Kidney epithelial cell (primary cell): ENCODE data around the gene ZNF407. TPM values are rescaled to one million over a fixed set of nuclear protein-coding genes. Genes with fewer than 3 reads are reported as not detected.

Experiments used
- DNase-seq: peaks from one replicate; pipeline ENCODE4 v3.0.0-alpha.2; 2010; ENCODE audit warnings: low read depth
- H3K27me3 ChIP-seq: 2 replicates; pipeline ENCODE4 v1.6.0; 2011; ENCODE audit warnings: low read length; ENCODE audit not compliant: control insufficient read depth, insufficient read depth
- H3K36me3 ChIP-seq: 2 replicates; pipeline ENCODE4 v1.5.1; 2011; ENCODE audit warnings: low read length; ENCODE audit not compliant: control insufficient read depth, insufficient read depth
- H3K4me3 ChIP-seq: 2 replicates; pipeline ENCODE4 v1.5.1; 2011; ENCODE audit warnings: low read depth, mild to moderate bottlenecking, control low read depth, low read length
- total RNA-seq: library from RNA; depleted of rRNA; stranded (reverse); fragments of >200 nt; gene quantifications from 2 replicates; pipeline ENCODE4 v1.2.3, GENCODE V29; 2015
- TF ChIP-seq, protein P1 (sequence below): IDR thresholded peaks from 2 replicates; pipeline ENCODE4 v1.5.1; 2011; ENCODE audit warnings: mild to moderate bottlenecking, moderate library complexity, low read length, control low read depth, inconsistent platforms; ENCODE audit not compliant: insufficient read depth, poor library complexity, severe bottlenecking

Gene ZNF407
- total RNA-seq, 1 donor from 2014 or later = 8.2 TPM

DNA sequence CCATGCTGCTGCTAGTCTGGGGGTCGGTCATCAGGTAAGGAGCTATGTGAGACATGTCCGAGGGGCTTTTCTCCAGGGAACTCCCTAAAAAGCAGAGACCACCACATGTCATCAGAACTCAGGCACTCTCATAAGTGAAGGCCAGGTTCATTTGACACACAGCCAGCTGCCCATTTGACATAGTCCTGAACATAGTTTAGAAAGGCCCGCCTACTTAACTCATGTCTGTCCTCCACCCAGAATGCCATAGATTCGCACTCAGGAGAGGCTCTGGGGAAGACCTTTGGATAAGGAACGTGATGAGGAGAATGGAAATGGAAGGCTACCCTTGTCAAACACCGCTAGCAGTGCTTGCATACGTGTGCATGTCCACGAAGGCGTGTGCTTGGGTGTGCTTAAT, 454.1 kb downstream of the ZNF407 start:
- Histone ChIP-seq H3K4me3 (no peak overlapping the region), H3K27me3 (no peaks in the 10 kb centered on the region), H3K36me3 (no peaks in the 10 kb centered on the region)
- TF ChIP-seq, protein P1, sequence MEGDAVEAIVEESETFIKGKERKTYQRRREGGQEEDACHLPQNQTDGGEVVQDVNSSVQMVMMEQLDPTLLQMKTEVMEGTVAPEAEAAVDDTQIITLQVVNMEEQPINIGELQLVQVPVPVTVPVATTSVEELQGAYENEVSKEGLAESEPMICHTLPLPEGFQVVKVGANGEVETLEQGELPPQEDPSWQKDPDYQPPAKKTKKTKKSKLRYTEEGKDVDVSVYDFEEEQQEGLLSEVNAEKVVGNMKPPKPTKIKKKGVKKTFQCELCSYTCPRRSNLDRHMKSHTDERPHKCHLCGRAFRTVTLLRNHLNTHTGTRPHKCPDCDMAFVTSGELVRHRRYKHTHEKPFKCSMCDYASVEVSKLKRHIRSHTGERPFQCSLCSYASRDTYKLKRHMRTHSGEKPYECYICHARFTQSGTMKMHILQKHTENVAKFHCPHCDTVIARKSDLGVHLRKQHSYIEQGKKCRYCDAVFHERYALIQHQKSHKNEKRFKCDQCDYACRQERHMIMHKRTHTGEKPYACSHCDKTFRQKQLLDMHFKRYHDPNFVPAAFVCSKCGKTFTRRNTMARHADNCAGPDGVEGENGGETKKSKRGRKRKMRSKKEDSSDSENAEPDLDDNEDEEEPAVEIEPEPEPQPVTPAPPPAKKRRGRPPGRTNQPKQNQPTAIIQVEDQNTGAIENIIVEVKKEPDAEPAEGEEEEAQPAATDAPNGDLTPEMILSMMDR = no peak
- no peak for DNase-seq

DNA sequence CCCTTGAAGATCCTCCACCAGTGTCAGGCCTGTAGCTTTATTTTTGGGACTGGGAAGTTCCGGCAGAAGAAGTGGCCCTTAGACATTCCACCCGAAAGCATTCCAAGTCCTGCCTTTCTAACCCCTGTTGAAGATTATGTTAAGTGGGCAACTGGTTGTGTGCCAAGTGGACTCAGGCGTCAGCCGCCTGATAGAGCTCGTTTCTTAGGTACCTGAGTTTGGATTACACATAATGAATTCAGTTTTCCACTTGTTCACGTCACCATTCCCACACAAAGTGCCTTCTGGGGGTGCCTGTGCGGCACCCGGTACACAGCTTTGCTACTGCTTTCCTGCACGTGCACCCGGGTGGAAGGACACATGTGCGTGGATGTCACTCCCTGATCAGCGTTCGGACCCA, 454.8 kb downstream of the ZNF407 start:
- no peak for DNase-seq
- Histone ChIP-seq H3K27me3 (no peaks in the 10 kb centered on the region), H3K36me3 (no peaks in the 10 kb centered on the region), H3K4me3 (no peak overlapping the region)
- TF ChIP-seq, protein P1 = no peak

DNA sequence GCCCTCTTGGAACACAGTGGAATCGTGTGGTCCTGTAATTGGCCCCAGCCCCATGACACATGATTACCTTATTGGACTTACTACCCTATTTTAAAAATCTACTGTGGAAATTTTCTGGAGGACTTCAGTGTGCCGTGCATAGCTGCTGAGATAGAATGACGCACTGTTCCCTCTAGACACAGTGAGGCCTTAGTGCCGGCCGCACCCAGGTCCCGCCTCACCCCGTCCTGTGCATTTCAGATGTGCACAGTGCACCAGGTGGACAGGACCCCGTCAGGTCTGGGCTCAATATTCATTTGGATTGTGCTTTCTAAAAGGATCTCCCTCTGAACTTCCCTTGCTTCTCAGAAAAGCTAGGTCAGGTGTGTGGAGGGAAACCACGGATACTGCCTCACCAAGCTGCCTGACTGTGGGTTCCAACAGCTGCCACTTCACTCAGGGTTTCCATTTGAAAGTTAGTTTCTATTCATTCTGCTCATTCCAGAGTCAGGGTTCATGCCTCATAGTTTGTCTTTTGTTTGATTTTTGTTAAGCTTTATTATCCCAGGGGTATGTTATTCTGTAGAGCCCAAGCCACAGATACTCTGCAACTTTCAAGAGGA, 455.5 kb downstream of the ZNF407 start:
- H3K4me3 ChIP-seq = no peak overlapping the region
- no peaks in the 10 kb centered on the region for H3K36me3 ChIP-seq
- no peak for DNase-seq
- H3K27me3 ChIP-seq = no peaks in the 10 kb centered on the region
- TF ChIP-seq, protein P1 = no peak

DNA sequence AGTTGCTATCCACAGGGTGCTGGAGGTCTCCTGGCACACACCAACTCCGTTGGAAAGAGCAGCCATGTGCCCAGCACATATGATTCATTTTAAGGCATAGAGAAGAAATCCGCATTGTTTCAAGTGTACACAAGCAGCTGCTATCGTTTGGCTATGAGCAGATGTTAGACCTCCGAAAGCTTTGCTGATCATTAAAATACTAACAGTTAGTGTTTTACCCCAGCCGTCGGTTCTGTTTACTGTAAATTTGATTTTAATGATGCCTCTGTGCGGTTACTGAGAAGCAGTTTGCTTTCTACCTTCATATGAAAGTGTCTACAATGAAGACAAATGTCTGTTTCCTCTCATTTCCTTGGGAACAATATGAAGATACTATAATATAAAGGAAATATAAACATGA, 456.4 kb downstream of the ZNF407 start:
- no peaks in the 10 kb centered on the region for H3K36me3 ChIP-seq
- no peak overlapping the region for H3K4me3 ChIP-seq
- no peak for DNase-seq
- H3K27me3 ChIP-seq = no peaks in the 10 kb centered on the region
- TF ChIP-seq, protein P1 = no peak

DNA sequence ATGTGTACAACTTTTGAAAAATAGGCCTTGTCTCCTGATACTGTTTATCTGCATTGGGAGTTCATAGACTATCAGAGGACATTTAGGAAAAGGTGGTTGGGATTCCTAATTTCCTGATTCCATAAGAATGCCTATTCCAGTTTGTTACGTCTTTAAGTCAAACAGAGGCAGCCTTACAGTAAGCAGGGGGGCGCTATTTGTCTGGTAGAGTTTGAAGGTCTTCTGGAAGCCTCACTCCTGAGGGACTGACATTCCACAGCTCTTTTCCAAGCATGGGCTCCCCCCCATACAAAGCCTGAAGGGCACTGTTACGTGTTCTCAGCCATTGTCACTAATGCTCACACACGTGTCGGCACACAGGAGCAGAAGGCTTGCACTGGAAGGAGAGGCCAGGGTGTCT, 456.9 kb downstream of the ZNF407 start:
- Histone ChIP-seq H3K27me3 (no peaks in the 10 kb centered on the region), H3K36me3 (no peaks in the 10 kb centered on the region)
- TF ChIP-seq, protein P1 = no peak

More for the DNA sequence above, 456.9 kb downstream of the ZNF407 start:
- no peak overlapping the region for H3K4me3 ChIP-seq
- no peak for DNase-seq
